ENCODE results near the gene SLC25A5. TPM values are rescaled to one million over a fixed set of nuclear protein-coding genes. Genes with fewer than 3 reads are reported as not detected.

Gene SLC25A5
- total RNA-seq, 4 donors from 2014 or later, result 268 to 328 (median 299) TPM

GRCh38 chrX:119512146-119512800 is 44.0 kb downstream of the SLC25A5 start:
- 48% methylated on average over 14 of the region's 14 CpGs for WGBS
- H3K36me3 ChIP-seq, result no peaks in the 10 kb centered on the region
- no peaks in the 10 kb centered on the region for H3K27me3 ChIP-seq
- DNase-seq (ENCODE audit: extremely low spot score), result no peak
- H3K27ac ChIP-seq (replicated peaks in 1 of 4), result peak overlapping the region in 3 of 4 donors; percentile 20 to 36 (median 26)
- H3K4me3 ChIP-seq, result no peak overlapping the region
- TF ChIP-seq POLR2A (IDR thresholded peaks at IDR 0.05; ENCODE audit: low read depth), result no peak
- TF ChIP-seq, protein P1, sequence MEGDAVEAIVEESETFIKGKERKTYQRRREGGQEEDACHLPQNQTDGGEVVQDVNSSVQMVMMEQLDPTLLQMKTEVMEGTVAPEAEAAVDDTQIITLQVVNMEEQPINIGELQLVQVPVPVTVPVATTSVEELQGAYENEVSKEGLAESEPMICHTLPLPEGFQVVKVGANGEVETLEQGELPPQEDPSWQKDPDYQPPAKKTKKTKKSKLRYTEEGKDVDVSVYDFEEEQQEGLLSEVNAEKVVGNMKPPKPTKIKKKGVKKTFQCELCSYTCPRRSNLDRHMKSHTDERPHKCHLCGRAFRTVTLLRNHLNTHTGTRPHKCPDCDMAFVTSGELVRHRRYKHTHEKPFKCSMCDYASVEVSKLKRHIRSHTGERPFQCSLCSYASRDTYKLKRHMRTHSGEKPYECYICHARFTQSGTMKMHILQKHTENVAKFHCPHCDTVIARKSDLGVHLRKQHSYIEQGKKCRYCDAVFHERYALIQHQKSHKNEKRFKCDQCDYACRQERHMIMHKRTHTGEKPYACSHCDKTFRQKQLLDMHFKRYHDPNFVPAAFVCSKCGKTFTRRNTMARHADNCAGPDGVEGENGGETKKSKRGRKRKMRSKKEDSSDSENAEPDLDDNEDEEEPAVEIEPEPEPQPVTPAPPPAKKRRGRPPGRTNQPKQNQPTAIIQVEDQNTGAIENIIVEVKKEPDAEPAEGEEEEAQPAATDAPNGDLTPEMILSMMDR (IDR thresholded peaks at IDR 0.05), result peak; percentile 39 to 66 (median 59)
- no peak for TF ChIP-seq EP300 (IDR thresholded peaks at IDR 0.05)
- TF ChIP-seq POLR2AphosphoS5 (IDR thresholded peaks at IDR 0.05), result peak in 1 of 2 donors; percentile 37
- no peaks in the 10 kb centered on the region for H3K9me3 ChIP-seq
- intact Hi-C loops (cut with DNase I), result loop anchor here (10.0 kb wide), 1 partner anchor 93 kb away; the partner anchor contains the start of gene NKRF
- H3K4me1 ChIP-seq, result peaks cover 0 to 7% (median 3%) of the 10 kb centered on the region in 4 donors

DNA sequence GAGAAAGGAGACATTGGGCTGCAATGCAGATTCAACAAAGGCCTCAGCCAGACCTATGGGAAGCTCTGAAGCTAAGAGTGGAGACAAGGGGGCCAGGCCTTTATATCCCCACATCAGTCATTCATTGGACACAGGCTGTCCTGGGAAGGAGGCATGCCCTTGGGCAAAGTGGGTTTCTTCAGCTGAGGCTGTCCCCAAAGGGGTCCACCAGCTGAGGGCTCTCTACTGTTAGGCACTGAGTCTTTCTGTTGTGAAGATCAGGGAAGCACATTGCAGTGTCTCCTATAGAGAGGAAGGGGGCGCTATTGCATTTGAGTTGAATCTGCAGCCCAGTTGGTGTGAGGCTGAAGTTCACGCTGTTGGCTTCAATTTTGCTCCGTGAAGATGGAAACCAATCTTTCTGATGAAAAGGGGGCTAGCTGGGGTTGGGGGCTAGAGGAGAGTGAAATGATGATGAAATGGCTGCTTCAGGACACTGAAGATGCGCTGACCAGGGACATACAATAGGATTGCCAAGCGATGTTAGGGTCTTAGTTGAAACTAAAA is 48.0 kb downstream of the SLC25A5 start:
- TF ChIP-seq, protein P1 (IDR thresholded peaks at IDR 0.05), result peak; percentile 67 to 78 (median 69)
- no peak for TF ChIP-seq EP300 (IDR thresholded peaks at IDR 0.05)
- no peaks in the 10 kb centered on the region for H3K27me3 ChIP-seq
- intact Hi-C loops (cut with DNase I), result loop anchor here (10.0 kb wide), 1 partner anchor 89 kb away; the partner anchor contains the start of gene NKRF
- no peaks in the 10 kb centered on the region for H3K36me3 ChIP-seq
- H3K27ac ChIP-seq (replicated peaks in 1 of 4), result no peak overlapping the region
- H3K4me3 ChIP-seq, result no peak overlapping the region
- WGBS, result 37% methylated on average over 5 of the region's 5 CpGs
- DNase-seq (ENCODE audit: extremely low spot score), result no peak
- peaks cover 0 to 7% (median 3%) of the 10 kb centered on the region in 4 donors for H3K4me1 ChIP-seq
- no peaks in the 10 kb centered on the region for H3K9me3 ChIP-seq

DNA sequence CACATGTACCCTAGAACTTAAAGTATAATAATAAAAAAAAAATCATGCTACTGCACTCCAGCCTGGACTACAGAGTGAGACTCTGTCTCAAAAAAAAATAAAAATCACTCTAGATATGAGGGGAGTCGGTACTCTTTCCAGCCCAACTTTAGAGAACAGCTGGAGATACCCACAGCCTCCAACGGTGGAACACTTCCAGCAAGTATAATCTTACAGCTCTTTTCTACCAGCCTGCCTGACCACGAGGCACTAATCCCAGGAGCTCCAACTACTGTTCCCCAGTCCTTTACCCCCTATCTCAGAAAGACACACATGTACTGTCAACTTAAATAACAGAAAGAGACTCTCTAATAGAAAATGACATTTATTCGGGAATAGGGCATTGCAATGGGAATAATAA is 50.1 kb downstream of the SLC25A5 start:
- intact Hi-C loops (cut with DNase I), result loop anchor here (10.0 kb wide), 1 partner anchor 86 kb away; the partner anchor contains the start of gene NKRF
- TF ChIP-seq EP300 (IDR thresholded peaks at IDR 0.05) (no peak), POLR2AphosphoS5 (IDR thresholded peaks at IDR 0.05) (no peak), POLR2A (IDR thresholded peaks at IDR 0.05; ENCODE audit: low read depth) (no peak)
- TF ChIP-seq, protein P1 (IDR thresholded peaks at IDR 0.05), result no peak
- no peaks in the 10 kb centered on the region for H3K36me3 ChIP-seq
- WGBS, result 68% methylated on average over 4 of the region's 4 CpGs
- H3K9me3 ChIP-seq, result no peaks in the 10 kb centered on the region
- no peak overlapping the region for H3K27ac ChIP-seq (replicated peaks in 1 of 4)
- H3K4me3 ChIP-seq, result no peak overlapping the region
- H3K27me3 ChIP-seq, result no peaks in the 10 kb centered on the region
- no peak for DNase-seq (ENCODE audit: extremely low spot score)
- no peaks in the 10 kb centered on the region for H3K4me1 ChIP-seq

Small RNA genes within 50 kb of the gene (small RNA-seq; reads per million reads assigned to genes)
- 0.17 to 1.2 (median 0.19) reads per million in 3 donors for gene RNU1-67P
- gene RNY3P16, result 0 to 0.08 (median 0) reads per million in 3 donors

Other genes with a start within 250 kb of the SLC25A5 start
- 100 to 1,000 TPM in 3 of 4 donors, 10 to 100 TPM in 1; 94.7 to 152 (median 138) TPM for gene PGRMC1, start 232.2 kb upstream of the SLC25A5 start, total RNA-seq
- 10 to 100 TPM in 3 of 4 donors, 1 to 10 TPM in 1; 6.6 to 15.4 (median 13.0) TPM for gene SLC25A43, start 69.1 kb upstream of the SLC25A5 start, total RNA-seq
- gene STEEP1, start 97.0 kb downstream of the SLC25A5 start, total RNA-seq, result 10 to 100 TPM; 18.1 to 24.7 (median 20.6) TPM
- 10 to 100 TPM; 24.5 to 39.9 (median 33.3) TPM for gene UBE2A, start 106.1 kb downstream of the SLC25A5 start, total RNA-seq
- 1 to 10 TPM; 3.3 to 6.7 (median 5.3) TPM for gene NKRF, start 138.0 kb downstream of the SLC25A5 start, total RNA-seq
- gene SEPTIN6, start 224.7 kb downstream of the SLC25A5 start, total RNA-seq, result 10 to 100 TPM; 51.5 to 67.2 (median 60.5) TPM